Hematopoietic multipotent progenitor cell treated with erythropoietin and hydrocortisone succinate and interleukin-3 and kit ligand, for 4 days (in vitro differentiated cells): Measurements from ENCODE around the gene MRPL21.

Experiments
- DNase-seq: peaks from one replicate; pipeline ENCODE4 v3.0.0-alpha.2; 2015

Gene MRPL21

GRCh38 chr11:68903288-68904247 is at the start of gene MRPL21, which contains the start of gene IGHMBP2:
Gene MRPL21, minus strand, starts transcription at chr11:68903832. Its CDS starts 22 bp downstream, at chr11:68903810.
Gene IGHMBP2, plus strand, starts transcription at chr11:68903891. Its CDS starts 62 bp downstream, at chr11:68903953.
- DNase-seq: peak; percentile 93

GRCh38 chr11:68950762-68951161 is 47.1 kb upstream of the MRPL21 start:
- DNase-seq: no peak

- DNase-seq: peak; percentile 66
Observed at GRCh38 chr11:68950270-68950669, 46.6 kb upstream of the MRPL21 start.

- DNase-seq: no peak
Observed at GRCh38 chr11:68948935-68949334, 45.3 kb upstream of the MRPL21 start.

GRCh38 chr11:68948496-68948895 is 44.9 kb upstream of the MRPL21 start:
- DNase-seq: no peak

GRCh38 chr11:68947151-68947550 is 43.5 kb upstream of the MRPL21 start:
- DNase-seq: no peak

- DNase-seq: peak; percentile 32
Observed at GRCh38 chr11:68946416-68947090, 42.9 kb upstream of the MRPL21 start.

GRCh38 chr11:68942751-68943271 is 39.2 kb upstream of the MRPL21 start:
- DNase-seq: peak; percentile 34

- no peak for DNase-seq
Observed at GRCh38 chr11:68942095-68942620, 38.5 kb upstream of the MRPL21 start.

- DNase-seq: no peak
Observed at GRCh38 chr11:68941324-68942094, 37.9 kb upstream of the MRPL21 start.

GRCh38 chr11:68940651-68941323 is 37.2 kb upstream of the MRPL21 start:
- DNase-seq: no peak

GRCh38 chr11:68939583-68940555 is 36.2 kb upstream of the MRPL21 start:
- DNase-seq: no peak

GRCh38 chr11:68938816-68939582 is 35.4 kb upstream of the MRPL21 start:
- DNase-seq: no peak

- no peak for DNase-seq
Observed at GRCh38 chr11:68938088-68938487, 34.5 kb upstream of the MRPL21 start.

- DNase-seq: no peak
Observed at GRCh38 chr11:68936676-68937620, 33.3 kb upstream of the MRPL21 start.

- DNase-seq: no peak
Observed at GRCh38 chr11:68936358-68936636, 32.7 kb upstream of the MRPL21 start.

GRCh38 chr11:68935516-68936357 is 32.1 kb upstream of the MRPL21 start:
- DNase-seq: no peak

- DNase-seq: no peak
Observed at GRCh38 chr11:68935066-68935465, 31.4 kb upstream of the MRPL21 start.
